ENCODE measurements around the gene MRGPRD. TPM values are rescaled to one million over a fixed set of nuclear protein-coding genes. Genes with fewer than 3 reads are reported as not detected.

MRGPRD gene
- total and polyA plus RNA-seq, 2 donors (not counting 1 experiment from before 2014, with no cell fraction given): not detected

GRCh38 chr11:68996376-68997123, 15.8 kb upstream of the MRGPRD start:
- Histone ChIP-seq H3K4me1 (ENCODE audit: control insufficient read depth in 2 of 2, insufficient read depth in 2 of 2, low read length in 2 of 2) (no peaks in the 10 kb centered on the region), H4K20me1 (ENCODE audit: control insufficient read depth, insufficient read depth, low read length, poor library complexity, severe bottlenecking) (no peaks in the 10 kb centered on the region), H3K27me3 (replicated peaks in 1 of 4; ENCODE audit: control extremely low read depth in 1 of 4, control insufficient read depth in 3 of 4, insufficient read depth in 4 of 4, low read length in 3 of 4) (peaks cover 0 to 16% (median 0%) of the 10 kb centered on the region in 4 experiments), H3K36me3 (replicated peaks in 1 of 2; ENCODE audit: control extremely low read depth in 1 of 2, control insufficient read depth in 1 of 2, extremely low read depth in 1 of 2, insufficient read depth in 2 of 2, low read length in 1 of 2) (no peaks in the 10 kb centered on the region), H3K4me2 (replicated peaks; ENCODE audit: low read depth, low read length, poor library complexity, severe bottlenecking) (no peak overlapping the region), H3K27ac (ENCODE audit: low read length in 2 of 2) (no peak overlapping the region), H3K9ac (ENCODE audit: low read length) (no peak overlapping the region), H2AFZ (ENCODE audit: insufficient read depth, low read depth, low read length, poor library complexity, severe bottlenecking) (no peak overlapping the region), H3K79me2 (ENCODE audit: control insufficient read depth, insufficient read depth, low read length) (no peaks in the 10 kb centered on the region), H3K4me3 (ENCODE audit: control extremely low read depth in 1 of 5, extremely low read depth in 1 of 5, insufficient read depth in 1 of 5, low read depth in 2 of 5, low read length in 4 of 5) (no peak overlapping the region), H3K9me3 (ENCODE audit: control extremely low read depth in 1 of 3, control insufficient read depth in 2 of 3, insufficient read depth in 1 of 3, low read length in 2 of 3) (peaks cover 0 to 2% (median 0%) of the 10 kb centered on the region in 3 donors)
- ATAC-seq (ENCODE audit: low read depth) (no peak), DNase-seq (no peak)
- WGBS (ENCODE audit: insufficient coverage): 94% methylated on average over 20 of the region's 24 CpGs
- intact Hi-C loops (cut with micrococcal nuclease): no loop called here
- CTCF ChIA-PET: no interaction called here
- Mint-ChIP-seq H3K27ac (no peak overlapping the region), H3K4me3 (no peak overlapping the region), H3K27me3 (peaks cover 35% of the 10 kb centered on the region), H3K9me3 (ENCODE audit: insufficient read depth) (no peaks in the 10 kb centered on the region), H3K4me1 (no peaks in the 10 kb centered on the region)
- POLR2A ChIA-PET: no interaction called here
- TF ChIP-seq EZH2 (IDR thresholded peaks at IDR 0.05; ENCODE audit: borderline replicate concordance, insufficient read depth, low read depth, low read length, poor library complexity, severe bottlenecking) (no peak), CTCF (IDR thresholded peaks at IDR 0.05) (no peak)

- Histone ChIP-seq H3K4me3 (ENCODE audit: control extremely low read depth in 1 of 5, extremely low read depth in 1 of 5, insufficient read depth in 1 of 5, low read depth in 2 of 5, low read length in 4 of 5) (no peak overlapping the region), H2AFZ (ENCODE audit: insufficient read depth, low read depth, low read length, poor library complexity, severe bottlenecking) (no peak overlapping the region), H3K36me3 (replicated peaks in 1 of 2; ENCODE audit: control extremely low read depth in 1 of 2, control insufficient read depth in 1 of 2, extremely low read depth in 1 of 2, insufficient read depth in 2 of 2, low read length in 1 of 2) (no peaks in the 10 kb centered on the region), H4K20me1 (ENCODE audit: control insufficient read depth, insufficient read depth, low read length, poor library complexity, severe bottlenecking) (no peaks in the 10 kb centered on the region), H3K27me3 (replicated peaks in 1 of 4; ENCODE audit: control extremely low read depth in 1 of 4, control insufficient read depth in 3 of 4, insufficient read depth in 4 of 4, low read length in 3 of 4) (peaks cover 0 to 21% (median 0%) of the 10 kb centered on the region in 4 experiments), H3K4me1 (ENCODE audit: control insufficient read depth in 2 of 2, insufficient read depth in 2 of 2, low read length in 2 of 2) (no peaks in the 10 kb centered on the region), H3K27ac (ENCODE audit: low read length in 2 of 2) (no peak overlapping the region), H3K4me2 (replicated peaks; ENCODE audit: low read depth, low read length, poor library complexity, severe bottlenecking) (no peak overlapping the region), H3K79me2 (ENCODE audit: control insufficient read depth, insufficient read depth, low read length) (no peaks in the 10 kb centered on the region), H3K9me3 (ENCODE audit: control extremely low read depth in 1 of 3, control insufficient read depth in 2 of 3, insufficient read depth in 1 of 3, low read length in 2 of 3) (peaks cover 0 to 4% (median 0%) of the 10 kb centered on the region in 3 donors), H3K9ac (ENCODE audit: low read length) (no peak overlapping the region)
- Mint-ChIP-seq H3K27me3 (peaks cover 41% of the 10 kb centered on the region), H3K4me3 (no peak overlapping the region), H3K9me3 (ENCODE audit: insufficient read depth) (no peaks in the 10 kb centered on the region), H3K27ac (no peak overlapping the region), H3K4me1 (no peaks in the 10 kb centered on the region)
- DNase-seq (no peak), ATAC-seq (ENCODE audit: low read depth) (no peak)
- POLR2A ChIA-PET: no interaction called here
- no CpG with 5 or more reads among the region's 6 CpGs for WGBS (ENCODE audit: insufficient coverage)
- CTCF ChIA-PET: no interaction called here
- no peak for TF ChIP-seq EZH2 (IDR thresholded peaks at IDR 0.05; ENCODE audit: borderline replicate concordance, insufficient read depth, low read depth, low read length, poor library complexity, severe bottlenecking)
- intact Hi-C loops (cut with micrococcal nuclease): no loop called here
These were observed 14.1 kb upstream of the MRGPRD start for GRCh38 chr11:68994894-68995285.
